ENCODE results near the gene S100A2. TPM values are rescaled to one million over a fixed set of nuclear protein-coding genes. Genes with fewer than 3 reads are reported as not detected.

Gene S100A2
- total and polyA plus RNA-seq, 2 of the 8 experiments (the other 6 are each of a cell fraction or from before 2014, with no cell fraction given), result 0.86 TPM; not detected in 1

DNA sequence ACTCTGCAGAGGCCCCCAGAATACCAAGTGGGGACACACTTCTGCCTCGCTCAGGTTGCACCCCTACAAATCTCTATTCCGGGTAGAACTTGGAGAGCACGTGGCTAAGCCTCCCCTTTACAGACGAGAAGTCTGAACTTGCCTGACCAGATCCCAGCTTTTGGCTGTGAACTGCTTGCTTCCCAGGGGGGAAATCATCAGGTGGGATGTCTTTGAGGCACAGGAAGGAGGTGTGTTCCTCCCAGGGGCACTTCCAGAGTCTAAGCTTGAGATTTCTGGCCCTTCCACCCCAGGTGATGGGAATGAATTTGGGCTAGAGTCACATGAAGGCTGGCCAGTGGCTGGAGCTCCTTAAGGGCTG is 15.3 kb downstream of the S100A2 start:
- H3K4ac ChIP-seq (replicated peaks; ENCODE audit: insufficient read length, low read depth, low read length), result no peak overlapping the region
- ChIA-PET POLR2A (ENCODE audit: partially characterized antibody) (interaction anchor here (0.6 to 1.8 kb wide), 7 partner anchors 9 to 440 kb away, joined by 3 to 5 read pairs (median 4); partner anchors contain the start of genes RPS27, S100A5 and S100A6), CTCF (ENCODE audit: partially characterized antibody) (interaction anchor here (0.7 to 12.9 kb wide), 8 partner anchors 12 to 78 kb away, joined by 3 to 165 read pairs (median 30); partner anchors contain the start of genes S100A1, S100A13, S100A5 and S100A6)
- 0 out of 2 replicates have a peak overlapping the region, but pooled peaks have one; percentile 61 for H2BK20ac ChIP-seq (ENCODE audit: low read length)
- H3K27ac ChIP-seq (ENCODE audit: low read depth, low read length), result no peak overlapping the region
- no peaks in the 10 kb centered on the region; a peak in 3 of 7 replicates for H3K27me3 ChIP-seq (replicated peaks in 1 of 4; ENCODE audit: control insufficient read depth in 3 of 4, extremely low read depth in 1 of 4, insufficient read depth in 3 of 4, low read length in 3 of 4)
- no peaks in the 10 kb centered on the region for H3K79me2 ChIP-seq (ENCODE audit: control insufficient read depth in 1 of 2, insufficient read depth in 2 of 2, low read length in 2 of 2)
- DNase-seq (ENCODE audit: low read depth in 1 of 2, low spot score in 2 of 2) (no peak), FAIRE-seq (no peak)
- H3K23ac ChIP-seq (ENCODE audit: insufficient read length), result no peak overlapping the region
- H3K4me1 ChIP-seq (replicated peaks in 1 of 4; ENCODE audit: control insufficient read depth in 3 of 4, insufficient read depth in 4 of 4, low read length in 3 of 4), result peaks cover under 1 to 23% (median 13%) of the 10 kb centered on the region in 4 experiments
- no peak overlapping the region for H3K56ac ChIP-seq (replicated peaks; ENCODE audit: insufficient read length, low read depth, low read length)
- H3K14ac ChIP-seq (ENCODE audit: insufficient read length), result no peak overlapping the region
- H2BK15ac ChIP-seq (ENCODE audit: low read length), result no peak overlapping the region
- WGBS, 2 experiments (ENCODE audit: extremely low coverage in 1 of 2, insufficient coverage in 1 of 2, insufficient read length in 1 of 2, insufficient replicate concordance in 2 of 2, low coverage in 1 of 2, low lambda C conversion rate in 2 of 2, missing lambda C conversion rate in 1 of 2), result 75% methylated on average over 4 of the region's 4 CpGs; no CpG with 5 or more reads in 1 of the 2 experiments
- no peak overlapping the region for H4K91ac ChIP-seq (replicated peaks; ENCODE audit: insufficient read length, low read length)
- H3K36me3 ChIP-seq (ENCODE audit: control insufficient read depth in 2 of 4, insufficient read depth in 4 of 4, low read length in 3 of 4), result no peaks in the 10 kb centered on the region
- no peak overlapping the region for H2AK5ac ChIP-seq (ENCODE audit: low read depth, low read length)
- H2AFZ ChIP-seq (ENCODE audit: low read length), result no peak overlapping the region
- peaks cover under 1% of the 10 kb centered on the region for H3K23me2 ChIP-seq (ENCODE audit: low read depth, low read length)
- H3K4me2 ChIP-seq (ENCODE audit: insufficient read depth in 1 of 2, low read depth in 2 of 2, low read length in 2 of 2), result no peak overlapping the region
- no peaks in the 10 kb centered on the region for H3K79me1 ChIP-seq (ENCODE audit: low read depth, low read length)
- no peak overlapping the region for H3K4me3 ChIP-seq (ENCODE audit: extremely low read depth in 1 of 4, insufficient read depth in 2 of 4, low read depth in 3 of 4, low read length in 4 of 4)
- no peak overlapping the region for H3K18ac ChIP-seq (ENCODE audit: extremely low read depth, low read length)
- 0 out of 2 replicates have a peak overlapping the region, but pooled peaks have one; percentile 44 for H2BK5ac ChIP-seq (ENCODE audit: low read depth, low read length)
- no peak overlapping the region for H3K9ac ChIP-seq (replicated peaks in 1 of 4; ENCODE audit: extremely low read depth in 1 of 4, low read depth in 3 of 4, low read length in 3 of 4)
- no peaks in the 10 kb centered on the region for H3K9me3 ChIP-seq (ENCODE audit: insufficient read depth in 2 of 2, low read depth in 1 of 2, low read length in 1 of 2)
- H4K5ac ChIP-seq (ENCODE audit: insufficient read length, low read depth, low read length), result no peak overlapping the region
- no peak for TF ChIP-seq RBBP5 (IDR thresholded peaks at IDR 0.05; ENCODE audit: borderline replicate concordance, low read depth, low read length)
- no peak for TF ChIP-seq EZH2 (IDR thresholded peaks at IDR 0.05; ENCODE audit: low read depth, low read length, severe bottlenecking)
- TF ChIP-seq EGR1 (IDR thresholded peaks at IDR 0.05; ENCODE audit: borderline replicate concordance, low read depth, low read length), result no peak
- TF ChIP-seq YY1 (IDR thresholded peaks at IDR 0.05; ENCODE audit: low read depth, low read length), result no peak
- no peak for TF ChIP-seq PHF8 (conservative IDR thresholded peaks at IDR 0.05; ENCODE audit: low read depth, low read length)
- TF ChIP-seq BACH1 (IDR thresholded peaks at IDR 0.05; ENCODE audit: low read length), result no peak
- TF ChIP-seq RFX5 (IDR thresholded peaks at IDR 0.05; ENCODE audit: borderline replicate concordance, low read depth, low read length), result no peak
- TF ChIP-seq CHD2 (IDR thresholded peaks at IDR 0.05; ENCODE audit: low read length), result no peak
- TF ChIP-seq TCF12 (IDR thresholded peaks at IDR 0.05; ENCODE audit: low read depth, low read length), result no peak
- no peak for TF ChIP-seq FOSL1 (IDR thresholded peaks at IDR 0.05; ENCODE audit: insufficient read depth, low read depth, low read length)
- TF ChIP-seq, protein P1, sequence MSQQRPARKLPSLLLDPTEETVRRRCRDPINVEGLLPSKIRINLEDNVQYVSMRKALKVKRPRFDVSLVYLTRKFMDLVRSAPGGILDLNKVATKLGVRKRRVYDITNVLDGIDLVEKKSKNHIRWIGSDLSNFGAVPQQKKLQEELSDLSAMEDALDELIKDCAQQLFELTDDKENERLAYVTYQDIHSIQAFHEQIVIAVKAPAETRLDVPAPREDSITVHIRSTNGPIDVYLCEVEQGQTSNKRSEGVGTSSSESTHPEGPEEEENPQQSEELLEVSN (IDR thresholded peaks at IDR 0.05), result no peak
- no peak overlapping the region; the same call in 1 of the 2 replicates for H4K8ac ChIP-seq (ENCODE audit: extremely low read depth, insufficient read depth, low read length)
- H2BK12ac ChIP-seq (ENCODE audit: low read depth, low read length), result no peak overlapping the region
- H4K20me1 ChIP-seq (replicated peaks in 1 of 2; ENCODE audit: control insufficient read depth in 1 of 2, insufficient read depth in 2 of 2, low read length in 2 of 2), result no peaks in the 10 kb centered on the region
- no peak overlapping the region for H2BK120ac ChIP-seq (replicated peaks; ENCODE audit: low read depth, low read length)
